HG03045 (cell line): ENCODE measurements around the gene MRPL48.
A peak's percentile ranks its signal among the peaks of the same experiment; 100 is the strongest.
"Not testable (repeated sequence)": the region's sequence is repeated elsewhere in the genome, so short reads cannot be mapped to it uniquely, and the experiment has no call there.

ENCODE experiments used
- ATAC-seq: cut with Tn5 transposase; IDR thresholded peaks from one replicate; pipeline ENCODE4 v1.9.1; 2021; ENCODE audit warnings: mild to moderate bottlenecking, moderate library complexity; ENCODE audit not compliant: unreplicated experiment

Gene MRPL48

DNA sequence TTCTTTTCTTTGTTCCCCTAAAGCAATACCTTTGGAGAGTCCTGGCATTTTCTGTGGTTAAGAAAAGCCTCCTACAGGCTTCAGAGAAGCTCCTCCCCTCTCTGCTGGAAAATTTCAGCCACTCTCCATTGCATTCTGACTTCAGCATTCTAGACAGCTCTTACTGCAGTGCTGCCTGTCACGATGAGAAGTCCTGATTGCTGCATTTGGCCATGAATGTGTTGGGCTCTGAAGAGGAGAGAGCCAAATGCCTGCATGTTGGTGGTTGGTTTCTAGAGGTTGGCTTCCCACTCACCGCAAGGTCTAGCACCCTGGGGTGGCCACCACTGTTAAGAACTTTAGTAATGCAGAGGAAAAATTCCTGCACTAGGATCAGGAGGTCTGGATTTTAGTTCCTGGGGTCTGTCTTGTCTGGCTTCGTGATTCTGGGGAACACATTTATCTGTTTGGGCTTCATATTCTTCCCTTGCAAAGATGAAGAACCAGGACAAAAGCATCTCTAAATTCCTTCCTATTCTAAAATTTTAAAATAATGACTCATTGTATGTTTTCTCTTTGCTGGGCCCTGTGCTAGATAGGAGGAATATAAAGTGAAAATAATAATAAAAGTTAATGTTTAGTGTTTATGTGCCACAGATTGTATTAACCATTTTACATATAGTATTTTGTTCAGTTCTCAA is 50.9 kb downstream of the MRPL48 start:
- no peak for ATAC-seq

GRCh38 chr11:73839123-73839457 is 51.4 kb downstream of the MRPL48 start:
- ATAC-seq, result no peak

DNA sequence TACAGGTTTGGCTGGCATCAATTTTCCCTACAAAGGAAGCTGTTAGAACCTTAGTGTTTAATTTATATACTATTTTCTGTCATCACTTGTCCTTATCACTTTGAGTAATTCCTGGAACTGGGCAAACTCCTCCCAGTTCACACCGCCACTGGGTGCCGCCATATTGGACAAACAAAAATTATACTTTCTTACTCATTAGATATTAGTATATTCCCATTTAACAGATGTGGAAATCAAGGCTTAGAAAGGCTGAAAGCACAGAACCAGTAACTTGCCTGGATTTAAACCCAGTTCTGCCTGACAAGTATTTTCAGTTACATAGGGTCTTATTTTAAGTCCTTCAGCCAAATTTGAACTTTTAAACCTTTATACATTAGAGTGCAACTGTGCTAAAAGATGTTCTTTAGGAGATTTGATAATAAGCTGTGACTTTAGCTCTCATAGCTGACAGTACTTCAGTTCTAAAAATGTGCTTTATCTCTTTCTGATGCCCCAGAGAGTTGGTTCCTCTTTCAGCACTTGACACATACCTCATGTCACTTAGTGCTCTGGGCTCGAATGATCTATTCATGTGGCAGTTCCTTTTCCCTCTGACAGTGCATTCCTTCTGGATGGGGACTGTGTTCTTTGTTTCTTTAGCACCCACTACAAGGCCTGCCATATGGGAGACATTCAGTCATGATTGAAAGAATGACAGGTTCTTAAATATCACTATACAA is 63.5 kb downstream of the MRPL48 start:
- no peak for ATAC-seq

DNA sequence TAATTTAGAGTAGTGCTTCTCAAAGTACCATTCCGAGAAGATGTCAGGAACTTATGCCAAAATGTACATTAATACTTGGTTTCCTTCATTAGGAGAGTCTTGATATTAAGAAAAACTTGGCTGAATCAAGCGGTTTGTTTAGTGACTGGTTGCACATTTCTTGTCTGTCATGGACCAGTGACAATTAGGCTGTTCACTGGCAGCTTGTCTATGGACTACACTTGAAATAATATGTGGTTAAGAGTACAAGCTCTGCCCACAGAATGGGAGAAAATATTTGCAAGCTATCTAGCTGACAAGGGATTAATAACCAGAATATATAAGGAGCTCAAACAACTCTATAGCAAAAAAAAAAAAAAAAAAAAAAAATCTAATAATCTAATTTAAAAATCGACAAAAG is 64.4 kb downstream of the MRPL48 start:
- ATAC-seq, result no peak

DNA sequence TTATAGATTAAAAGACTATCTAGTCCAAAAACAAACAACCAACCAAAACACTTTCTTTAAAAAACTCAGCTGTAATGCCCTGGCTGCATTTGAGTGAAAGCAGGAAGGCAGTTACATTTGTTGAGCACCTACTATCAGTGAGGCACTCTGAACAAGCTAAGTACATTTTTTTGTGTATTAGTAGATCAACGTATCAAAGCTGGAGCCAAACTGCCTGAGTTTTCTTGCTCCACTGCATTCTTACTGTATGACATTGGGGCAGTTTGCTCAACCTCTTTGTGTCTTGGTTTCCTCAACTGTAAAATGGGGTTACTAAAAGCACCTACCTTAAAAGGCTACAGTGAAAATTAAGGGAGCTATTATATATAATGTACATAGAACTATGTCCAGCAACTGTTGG is 67.0 kb downstream of the MRPL48 start:
- no peak for ATAC-seq

DNA sequence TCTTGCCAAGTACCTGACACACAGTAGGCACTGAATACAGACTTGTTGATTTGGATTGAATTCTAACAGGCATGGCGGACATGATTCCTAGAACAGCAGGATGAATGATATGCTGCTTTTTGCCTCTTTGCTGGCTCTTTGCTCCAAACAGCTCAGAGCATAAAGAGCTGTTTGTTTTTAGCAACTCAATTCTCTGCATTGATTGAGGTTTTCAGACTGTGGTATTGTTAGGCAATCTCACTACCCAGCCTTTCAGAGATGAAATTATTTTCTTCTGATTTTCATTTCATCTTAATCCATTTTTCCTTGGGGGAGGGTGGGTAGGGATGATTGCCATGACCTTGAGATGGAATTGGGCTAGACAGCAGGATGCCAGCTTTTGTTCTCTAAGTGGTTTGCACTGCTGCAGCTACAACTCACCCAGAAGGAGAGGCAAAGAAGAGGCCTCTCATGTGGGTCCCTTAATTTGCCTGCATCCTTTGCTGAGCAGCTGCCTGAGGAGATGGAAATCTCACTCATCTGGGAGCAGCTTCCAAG is 68.4 kb downstream of the MRPL48 start:
- no peak for ATAC-seq

- ATAC-seq, result no peak
Measured at GRCh38 chr11:73859671-73860070, 72.0 kb downstream of the MRPL48 start.

- ATAC-seq, result no peak
Measured at GRCh38 chr11:73860202-73860601, 72.5 kb downstream of the MRPL48 start.

- no peak for ATAC-seq
Measured at GRCh38 chr11:73862986-73863385, 75.3 kb downstream of the MRPL48 start.

- ATAC-seq, result no peak
Measured at GRCh38 chr11:73866095-73866579, 78.5 kb downstream of the MRPL48 start.

DNA sequence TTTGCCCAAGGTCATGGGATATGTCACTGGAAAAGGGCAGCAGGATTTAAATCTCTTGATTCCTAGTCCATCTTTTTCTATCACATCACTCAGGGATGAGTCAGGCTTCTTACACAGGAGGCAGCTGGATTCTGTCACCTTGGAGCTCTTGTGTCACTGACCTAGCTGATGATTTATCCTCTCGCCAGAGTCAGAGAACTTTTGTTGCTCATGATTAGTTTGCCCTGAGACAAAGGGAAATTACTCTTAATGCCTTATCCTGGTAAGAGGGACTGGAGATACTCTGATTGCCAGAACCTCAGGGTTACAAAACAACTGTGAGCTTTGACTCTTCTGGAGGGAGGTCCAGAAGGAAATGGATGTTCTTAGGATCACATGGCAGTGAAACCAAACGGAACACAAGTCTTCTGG is 78.9 kb downstream of the MRPL48 start:
- ATAC-seq, result no peak

DNA sequence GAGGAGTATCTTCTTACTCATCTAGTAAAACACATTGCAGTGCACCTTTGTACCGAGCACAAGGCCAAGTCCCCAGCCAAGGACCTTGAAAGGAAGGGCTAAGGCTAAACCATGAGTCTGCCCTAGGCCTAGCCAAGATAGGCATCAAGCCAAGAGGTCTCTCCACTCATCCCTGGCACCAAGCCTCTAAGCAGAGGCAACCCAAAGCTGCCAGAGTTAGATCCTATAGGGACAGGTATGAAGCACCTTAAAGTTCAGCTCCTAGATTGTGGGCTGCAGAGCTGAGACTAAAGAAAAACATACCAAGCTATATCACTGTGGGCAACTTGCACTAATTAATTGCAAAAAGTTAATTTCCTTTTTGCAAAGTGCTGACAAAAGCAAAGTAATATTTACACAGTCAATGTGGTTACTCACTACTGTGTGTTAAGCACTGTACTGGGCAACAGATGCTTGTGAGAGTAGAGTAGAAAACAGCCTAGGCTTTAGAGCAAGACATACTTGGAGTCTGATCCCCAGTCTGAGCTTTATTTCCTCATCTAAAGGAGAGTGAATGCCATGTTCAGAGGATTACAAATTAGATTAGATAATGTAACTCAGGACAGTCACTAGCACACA is 81.8 kb downstream of the MRPL48 start:
- ATAC-seq, result no peak

DNA sequence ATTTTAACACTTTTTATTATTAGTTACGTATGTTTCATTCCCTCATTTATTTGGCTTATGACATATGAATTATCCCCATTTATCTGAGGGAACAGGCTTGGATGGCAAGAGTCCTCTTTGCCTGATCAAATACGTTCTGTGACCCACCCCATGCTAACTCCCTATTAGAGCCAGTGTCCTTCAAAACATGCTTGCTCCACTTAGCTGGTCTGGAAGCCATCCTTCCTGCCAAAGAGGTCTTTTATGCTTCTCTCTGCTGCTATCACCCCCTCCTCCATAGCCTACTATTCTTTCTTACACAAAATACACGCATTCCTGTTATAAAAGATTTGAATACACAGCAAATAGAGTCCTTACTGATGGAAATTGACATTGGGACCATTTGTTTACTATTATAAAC is 82.6 kb downstream of the MRPL48 start:
- no peak for ATAC-seq

GRCh38 chr11:73872749-73873357 is 85.2 kb downstream of the MRPL48 start:
- ATAC-seq, result no peak

- no peak for ATAC-seq
Measured at GRCh38 chr11:73875380-73875779, 87.7 kb downstream of the MRPL48 start.

GRCh38 chr11:73875840-73876239 is 88.2 kb downstream of the MRPL48 start:
- ATAC-seq, result no peak

DNA sequence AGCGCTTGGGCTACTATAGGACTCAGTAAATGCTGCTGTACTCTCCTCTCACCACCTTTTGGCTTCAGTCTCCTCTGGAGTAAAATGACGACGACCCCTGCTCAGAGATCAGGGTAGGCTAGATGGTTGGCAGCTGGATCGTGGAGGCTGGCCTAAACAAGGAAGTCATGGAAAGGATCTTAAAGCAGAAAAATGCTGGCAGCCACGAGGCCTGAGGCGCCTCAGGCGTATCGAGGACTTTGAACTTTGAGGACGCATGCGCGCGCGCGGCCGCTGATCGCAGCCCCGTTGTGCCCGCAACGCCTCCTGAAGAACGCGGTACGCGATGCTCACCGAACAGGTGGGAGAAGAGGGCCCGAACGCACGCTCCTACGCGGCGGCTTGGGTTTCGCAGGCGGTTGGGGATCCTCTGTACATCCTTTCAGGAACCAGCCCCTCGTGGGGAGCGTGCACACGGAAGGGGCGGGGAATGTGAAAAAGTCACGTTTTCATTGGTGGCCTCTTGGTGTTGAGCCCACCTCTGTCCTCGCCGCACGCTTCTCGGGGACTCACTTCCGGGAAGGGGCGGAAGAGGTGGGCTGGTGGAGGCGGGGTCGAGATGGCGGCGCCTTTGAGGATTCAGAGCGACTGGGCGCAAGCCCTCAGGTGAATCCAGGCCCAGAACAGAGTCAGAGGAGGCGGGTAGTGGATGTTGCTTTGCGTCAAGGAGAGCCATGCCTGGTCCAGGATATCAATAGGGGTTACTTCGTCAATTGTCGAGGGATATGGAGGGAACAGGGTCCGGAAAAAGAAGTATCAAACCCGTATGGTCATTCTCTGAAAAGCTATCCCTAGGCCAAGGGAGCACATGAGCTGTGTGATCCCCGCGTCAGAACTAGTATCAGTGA is 89.0 kb downstream of the MRPL48 start, which contains the start of the genes COA4 and PAAF1:
COA4 (minus strand) TSS at position 423 of the 887 bp plus-strand sequence. CDS start 3,468 bp downstream, outside the sequence.
PAAF1 (plus strand) TSS at position 576 of the 887 bp plus-strand sequence; CDS start at position 599, 23 bp downstream.
- ATAC-seq, result peak; percentile 96

DNA sequence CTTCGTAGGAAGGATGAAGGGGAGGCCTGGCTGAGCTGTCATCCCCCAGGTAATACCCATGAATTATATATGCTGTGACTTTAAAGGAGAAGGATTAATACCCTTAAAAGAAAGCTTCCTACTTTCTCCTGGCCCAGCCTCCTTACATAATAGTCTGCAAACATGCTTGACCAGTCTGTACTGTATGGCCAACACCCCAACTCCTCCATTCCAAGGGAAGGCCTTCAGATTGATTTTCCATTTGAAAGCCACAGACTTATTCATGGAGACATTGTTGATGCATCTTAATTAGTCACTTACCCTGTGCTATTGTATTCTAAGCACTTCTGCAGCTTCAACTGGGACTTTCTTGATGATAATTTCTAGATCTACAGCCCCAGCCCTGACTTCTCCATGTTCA is 91.1 kb downstream of the MRPL48 start:
- ATAC-seq, result no peak

GRCh38 chr11:73880449-73880848 is 92.8 kb downstream of the MRPL48 start:
- ATAC-seq, result not testable (repeated sequence)

GRCh38 chr11:73883856-73884255 is 96.2 kb downstream of the MRPL48 start:
- ATAC-seq, result no peak
